NCI-H2107 treated with DMSO at 0.1 percent for 48 hours (cell line): ENCODE data around the gene GRAP2.
"Not testable (repeated sequence)": the region's sequence is repeated elsewhere in the genome, so short reads cannot be mapped to it uniquely, and the experiment has no call there.

Experiments
- DNase-seq: peaks from one replicate; lab custom pipeline; 2025; ENCODE audit not compliant: unreplicated experiment; lab: John Stamatoyannopoulos, UW

The GRAP2 gene

GRCh38 chr22:39900306-39901227 lies at the start of gene GRAP2:
Gene GRAP2, plus strand, starts transcription at chr22:39901084. Its CDS starts 46,023 bp downstream, at chr22:39947107.
- no peak for DNase-seq

DNA sequence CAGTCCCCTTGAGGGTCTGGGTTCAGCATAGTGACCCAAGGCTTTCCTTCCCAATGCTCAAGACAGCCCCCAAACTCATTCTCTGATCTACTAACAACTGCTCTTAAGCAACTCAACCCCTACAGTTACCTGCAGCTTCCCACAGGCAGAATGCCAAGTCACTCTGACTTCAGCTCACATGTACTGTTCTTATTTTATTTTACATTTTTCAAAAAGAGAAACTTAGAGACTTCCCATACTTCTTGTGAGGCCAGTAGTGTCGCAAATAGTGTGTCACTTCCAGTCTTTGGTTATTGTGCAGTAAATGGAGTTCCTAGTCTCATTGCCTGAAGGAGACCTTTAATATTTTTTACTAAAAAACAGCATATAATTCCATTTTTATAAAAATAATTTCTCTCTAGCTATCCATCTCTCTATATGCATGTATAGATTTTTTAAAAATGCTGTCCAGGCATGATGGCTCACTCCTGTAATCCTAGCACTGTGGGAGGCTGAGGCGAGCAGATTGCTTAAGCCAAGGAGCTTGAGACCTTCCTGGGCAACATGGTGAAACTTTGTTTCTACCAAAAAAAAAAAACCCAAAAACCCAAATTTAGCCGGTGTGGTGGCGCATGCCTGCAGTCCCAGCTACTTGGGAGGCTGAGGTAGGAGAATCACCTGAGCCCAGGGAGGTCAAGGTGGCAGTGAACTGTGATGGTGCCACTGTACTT lies 49.1 kb upstream of the GRAP2 start:
- DNase-seq, result no peak

- no peak for DNase-seq
Observed at GRCh38 chr22:39852799-39853198, 48.1 kb upstream of the GRAP2 start.

- no peak for DNase-seq
Observed at GRCh38 chr22:39856588-39856987, 44.3 kb upstream of the GRAP2 start.

DNA sequence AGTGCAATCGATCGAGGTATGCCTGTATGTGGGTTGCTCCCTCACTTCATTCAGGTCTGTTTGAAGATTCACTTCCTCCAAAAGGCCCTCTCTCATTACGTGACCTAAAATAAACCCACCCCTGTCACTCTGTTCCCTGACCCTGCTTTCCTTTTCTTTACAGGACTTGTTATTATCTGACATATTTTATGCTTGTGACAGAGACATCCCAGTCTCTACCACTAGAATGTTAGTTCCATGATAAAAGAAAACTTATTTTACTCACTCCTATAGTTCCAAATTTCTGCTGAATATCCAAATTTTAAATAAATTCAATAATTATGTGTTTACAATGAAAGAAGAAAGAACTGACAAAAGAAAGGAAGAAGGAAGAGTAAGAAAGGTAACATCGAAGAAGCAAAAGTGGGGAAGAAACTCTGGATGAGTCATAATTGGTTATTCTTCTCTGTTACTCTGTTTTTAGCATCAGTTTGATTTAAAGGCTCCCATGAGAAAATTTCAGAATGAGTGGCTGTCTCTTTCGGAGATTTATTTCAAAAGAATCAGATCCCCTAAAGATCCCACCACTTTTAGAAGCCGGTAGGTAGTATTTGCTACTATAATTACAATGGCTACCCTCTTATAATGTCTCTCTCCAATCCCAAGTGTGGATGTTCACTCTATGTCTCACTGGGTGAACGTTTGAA lies 40.8 kb upstream of the GRAP2 start:
- no peak for DNase-seq

DNA sequence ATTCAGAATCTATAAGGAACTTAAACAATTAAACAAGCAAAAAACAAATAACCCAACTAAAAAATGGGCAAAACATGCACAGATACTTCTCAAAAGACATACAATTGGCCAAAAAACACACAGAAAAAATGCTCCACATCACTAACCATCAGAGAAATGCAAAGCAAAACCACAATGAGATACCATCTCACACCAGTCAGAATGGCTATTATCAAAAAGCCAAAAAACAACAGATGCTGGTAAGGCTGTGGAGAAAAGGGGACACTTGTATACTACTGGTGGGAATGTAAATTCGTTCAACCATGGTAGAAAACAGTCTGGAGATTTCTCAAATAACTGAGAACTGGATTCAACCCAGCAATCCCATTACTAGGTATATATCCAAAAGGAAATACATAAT lies 32.1 kb upstream of the GRAP2 start:
- no peak for DNase-seq

DNA sequence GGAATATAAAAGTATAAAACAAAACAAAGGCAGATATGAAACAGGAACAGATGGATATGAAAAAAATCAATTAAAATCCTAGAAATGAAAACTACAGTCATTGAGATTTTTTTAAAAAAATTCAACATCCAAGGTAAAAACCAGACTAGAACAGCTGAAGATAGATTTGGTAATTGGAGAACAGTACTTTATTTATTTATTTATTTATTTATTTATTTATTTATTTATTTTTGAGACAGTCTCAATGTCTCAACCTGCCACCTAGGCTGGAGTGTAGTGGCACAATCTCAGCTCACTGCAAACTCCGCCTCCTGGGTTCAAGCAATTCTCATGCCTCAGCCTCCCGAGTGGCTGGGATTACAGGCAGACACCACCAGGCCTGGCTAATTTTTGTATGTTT lies 31.1 kb upstream of the GRAP2 start:
- DNase-seq, result not testable (repeated sequence)

- DNase-seq, result no peak
Observed at GRCh38 chr22:39871008-39871798, 29.7 kb upstream of the GRAP2 start.

DNA sequence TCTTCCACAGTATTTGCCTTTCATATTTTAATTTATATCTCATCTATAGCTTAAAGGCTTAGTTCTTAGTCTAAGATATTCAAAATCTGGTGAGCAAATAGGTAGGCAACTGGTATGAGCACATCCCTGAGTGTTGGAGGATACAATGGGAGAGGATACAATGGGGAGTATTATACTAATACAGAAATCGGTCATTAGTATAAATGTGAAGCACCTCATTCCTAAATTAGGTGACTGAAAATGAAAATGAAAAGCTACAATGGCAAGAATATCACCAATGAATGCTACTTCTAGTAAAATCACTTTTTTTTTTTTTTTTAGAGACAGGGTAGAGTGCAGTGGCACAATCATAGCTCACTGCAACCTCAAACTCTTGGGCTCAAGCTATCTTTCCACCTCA lies 28.3 kb upstream of the GRAP2 start:
- no peak for DNase-seq

GRCh38 chr22:39873965-39874364 lies 26.9 kb upstream of the GRAP2 start:
- DNase-seq, result no peak

DNA sequence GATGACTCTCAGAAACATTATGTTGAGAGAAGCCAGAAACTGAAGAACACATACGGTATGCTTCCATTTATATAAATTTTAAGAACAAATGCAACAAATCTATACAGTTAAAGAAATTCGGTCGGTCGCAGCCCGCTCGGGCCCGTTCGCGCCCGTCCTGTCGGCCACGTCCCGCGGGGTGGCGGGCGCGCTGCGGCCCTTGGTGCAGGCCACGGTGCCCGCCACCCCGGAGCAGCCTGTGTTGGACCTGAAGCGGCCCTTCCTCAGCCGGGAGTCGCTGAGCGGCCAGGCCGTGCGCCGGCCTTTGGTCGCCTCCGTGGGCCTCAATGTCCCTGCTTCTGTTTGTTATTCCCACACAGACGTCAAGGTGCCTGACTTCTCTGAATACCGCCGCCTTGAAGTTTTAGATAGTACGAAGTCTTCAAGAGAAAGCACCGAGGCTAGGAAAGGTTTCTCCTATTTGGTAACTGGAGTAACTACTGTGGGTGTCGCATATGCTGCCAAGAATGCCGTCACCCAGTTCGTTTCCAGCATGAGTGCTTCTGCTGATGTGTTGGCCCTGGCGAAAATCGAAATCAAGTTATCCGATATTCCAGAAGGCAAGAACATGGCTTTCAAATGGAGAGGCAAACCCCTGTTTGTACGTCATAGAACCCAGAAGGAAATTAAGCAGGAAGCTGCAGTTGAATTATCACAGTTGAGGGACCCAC lies 25.6 kb upstream of the GRAP2 start:
- DNase-seq, result not testable (repeated sequence)

GRCh38 chr22:39877079-39877845 lies 23.6 kb upstream of the GRAP2 start:
- DNase-seq, result no peak

DNA sequence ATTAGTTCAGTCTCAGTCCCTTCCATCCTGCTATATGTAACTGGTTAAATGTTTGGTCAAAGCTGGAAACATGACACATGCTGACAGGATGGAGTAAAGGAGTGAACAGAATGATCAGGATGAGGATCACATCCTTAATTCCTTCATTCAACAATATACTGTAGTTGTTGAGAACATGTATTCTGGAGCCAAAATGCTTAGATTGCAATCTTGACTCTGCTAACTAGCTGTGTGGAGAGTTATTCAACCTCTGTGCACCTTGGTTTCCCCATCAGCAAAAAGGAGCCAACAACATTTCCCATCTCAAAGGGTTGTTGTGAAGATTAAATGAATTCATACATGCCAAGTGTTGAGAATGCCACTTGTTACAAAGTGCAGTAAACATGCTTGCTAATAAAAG lies 20.2 kb upstream of the GRAP2 start:
- DNase-seq, result no peak

DNA sequence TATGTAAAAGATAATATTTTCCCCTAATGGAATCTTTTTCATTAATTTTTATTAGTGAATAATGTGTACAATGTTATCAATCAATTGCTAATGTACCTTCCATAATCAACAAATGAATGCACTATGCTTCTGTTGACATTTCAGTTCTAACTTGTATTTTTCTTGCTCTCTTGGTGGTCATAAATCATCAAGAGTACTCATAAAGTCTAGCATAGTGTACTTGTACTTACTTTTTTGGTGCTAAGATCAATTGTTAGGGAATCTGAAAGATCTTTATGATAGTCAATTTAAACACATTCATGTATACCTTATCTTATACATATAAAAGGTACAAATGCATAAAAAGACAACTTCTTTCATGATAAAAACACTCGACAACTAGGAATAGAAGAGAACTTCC lies 17.8 kb upstream of the GRAP2 start:
- DNase-seq, result no peak

DNA sequence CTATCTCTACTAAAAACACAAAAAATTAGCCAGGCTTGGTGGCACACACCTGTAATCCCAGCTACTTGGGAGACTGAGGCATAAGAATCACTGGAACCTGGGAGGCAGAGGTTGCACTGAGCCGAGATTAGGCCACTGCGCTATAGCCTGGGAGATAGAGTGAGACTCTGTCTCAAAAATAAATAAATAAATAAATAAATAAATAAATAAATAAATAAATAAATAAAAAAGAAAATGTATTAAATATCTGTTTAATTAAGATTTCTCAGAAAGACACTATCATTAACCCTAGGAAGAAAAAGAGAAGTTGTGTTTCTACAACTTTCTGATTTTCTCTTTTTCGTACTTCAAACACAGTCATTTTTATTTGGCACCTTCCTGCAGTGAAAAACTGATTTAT lies 11.0 kb upstream of the GRAP2 start:
- DNase-seq, result not testable (repeated sequence)

DNA sequence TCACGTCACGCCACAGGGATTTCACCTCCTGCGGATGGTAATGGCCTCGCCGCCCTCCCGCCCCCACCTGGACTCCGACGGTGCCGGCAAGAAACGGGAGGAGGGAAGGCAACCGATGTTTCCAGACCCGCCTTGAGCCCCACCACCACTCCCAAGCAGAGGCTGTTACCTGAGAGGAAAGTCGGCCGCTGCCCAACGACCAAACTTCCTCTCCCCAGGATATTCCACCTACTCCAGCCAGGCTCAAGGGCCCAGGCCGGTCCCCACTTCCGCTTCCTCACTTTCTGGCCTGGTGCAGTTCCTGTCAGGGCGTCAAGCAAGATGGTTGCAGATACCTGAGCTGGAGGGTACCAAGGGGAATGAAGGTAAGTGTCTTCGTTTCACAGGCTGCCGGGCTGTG lies 7.4 kb upstream of the GRAP2 start, which contains the start of gene ENTHD1:
TSS of gene ENTHD1 (minus strand) at position 235 of the 400 bp plus-strand sequence. CDS start 6,012 bp downstream, outside the sequence.
- no peak for DNase-seq

DNA sequence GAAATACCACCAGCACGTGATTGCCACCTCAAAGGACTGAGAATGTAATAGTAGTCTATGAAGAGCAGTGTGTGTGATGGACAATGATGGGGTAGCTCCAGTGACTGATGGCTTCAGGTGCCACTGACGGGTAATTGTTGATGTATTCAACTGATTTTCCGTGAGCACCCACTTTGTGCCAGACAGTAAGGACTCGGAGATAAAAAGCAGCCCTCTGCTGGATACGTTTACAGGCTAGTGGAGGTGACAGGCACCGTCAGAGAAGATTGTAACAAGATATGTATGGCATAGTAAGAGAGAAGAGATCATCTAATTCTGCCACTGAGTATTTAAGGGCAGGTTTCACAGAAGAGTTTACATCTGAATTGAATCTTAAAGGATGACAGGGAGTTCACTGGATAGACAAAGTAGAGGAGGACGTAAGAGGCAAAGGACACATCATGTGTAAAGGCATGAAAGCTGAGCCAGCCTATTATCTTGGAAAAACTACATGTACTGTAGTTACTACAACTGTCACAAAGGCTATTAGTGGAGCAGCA lies 6.3 kb upstream of the GRAP2 start:
- DNase-seq, result no peak

- no peak for DNase-seq
Observed at GRCh38 chr22:39895682-39896081, 5.2 kb upstream of the GRAP2 start.
